Dermis microvascular lymphatic vessel endothelial cell (primary cell): ENCODE measurements around the gene DCANP1. TPM values are rescaled to one million over a fixed set of nuclear protein-coding genes. Genes with fewer than 3 reads are reported as not detected.

Experiments used
- DNase-seq, 2 donors: peaks; one replicate each; pipeline versions ENCODE4 v3.0.0 to v3.0.0-alpha.2; 2010; ENCODE audit warnings: low read depth in 2 of 2
- total RNA-seq: library from RNA; depleted of rRNA; stranded (reverse); fragments of >200 nt; gene quantifications from 2 replicates; pipeline ENCODE4 v1.2.1, GENCODE V29; 2014

The DCANP1 gene
- total RNA-seq, 1 donor from 2014 or later: not detected

DNA sequence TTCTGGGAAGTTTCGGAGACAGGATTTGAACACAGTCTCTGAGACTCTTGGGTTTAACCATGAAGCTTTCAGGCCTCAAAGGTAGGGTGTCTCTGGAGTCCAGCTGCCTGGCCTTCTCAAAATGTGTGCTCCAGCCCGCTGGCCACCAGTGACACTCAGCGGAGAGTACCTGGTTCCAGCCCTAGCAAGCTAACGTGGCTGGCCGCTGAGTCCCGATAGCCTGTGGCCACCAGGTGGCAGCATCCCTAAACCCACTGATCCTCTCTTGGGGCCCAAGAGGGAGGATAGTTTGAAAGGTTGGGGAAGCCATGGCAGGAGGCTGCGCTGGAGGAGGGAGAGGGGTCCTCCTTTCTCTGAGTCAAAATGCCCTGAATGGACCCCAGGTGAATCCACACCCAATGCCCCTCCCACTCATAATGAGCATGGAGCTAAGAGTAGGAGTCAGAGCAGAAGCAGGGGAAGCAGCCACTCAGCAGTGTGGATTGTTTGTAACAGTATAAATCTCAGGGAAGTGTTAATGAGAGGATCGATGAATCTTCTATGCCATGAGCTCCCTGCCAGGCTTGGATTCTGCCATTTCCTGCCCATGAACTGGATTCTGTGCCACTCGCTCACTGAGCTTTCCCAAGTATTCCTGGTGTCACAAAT is 10.4 kb upstream of the DCANP1 start:
- peak; percentile 23 to 65 for DNase-seq

DNA sequence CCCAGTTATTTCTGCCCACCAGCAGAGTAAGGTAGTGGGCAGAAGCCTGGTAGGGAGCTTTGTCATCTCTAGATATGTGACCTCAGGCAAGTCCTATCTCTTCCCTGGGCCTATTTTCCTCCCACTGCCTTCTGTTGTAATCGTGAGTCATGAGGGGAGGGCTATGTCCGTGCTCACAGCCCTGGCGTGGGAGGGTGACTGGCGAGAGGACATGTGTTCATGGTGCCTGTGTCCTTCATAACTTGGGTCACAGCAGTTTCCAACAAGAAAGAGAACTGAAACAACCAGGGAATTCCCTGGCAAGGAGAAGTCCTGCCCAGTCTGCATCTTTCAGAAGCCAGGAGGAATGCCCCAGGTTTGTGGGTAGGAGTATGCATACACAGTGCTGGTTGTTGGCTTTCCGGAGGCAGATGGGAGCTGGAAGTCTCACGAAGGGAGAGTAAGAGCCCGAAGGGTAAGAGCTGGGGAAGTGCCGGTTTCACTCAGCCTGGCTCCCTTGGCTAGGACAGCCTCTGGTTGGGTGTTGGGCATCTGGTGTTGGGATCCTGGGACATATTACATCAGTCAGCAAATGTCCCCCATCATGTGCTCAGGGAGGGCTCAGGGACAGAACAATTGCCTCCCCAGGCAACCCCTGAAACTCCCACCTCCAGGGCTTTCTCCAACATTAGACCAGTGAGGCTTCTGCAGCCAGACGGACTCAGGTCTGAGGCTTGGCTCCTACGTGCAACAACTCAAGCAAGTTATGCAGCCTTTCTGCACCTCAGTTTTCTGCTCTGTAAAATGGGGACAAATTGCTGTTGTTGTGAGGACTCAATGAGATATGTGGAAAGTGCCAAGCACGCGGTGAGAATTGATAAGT is 9.3 kb upstream of the DCANP1 start:
- no peak for DNase-seq

DNA sequence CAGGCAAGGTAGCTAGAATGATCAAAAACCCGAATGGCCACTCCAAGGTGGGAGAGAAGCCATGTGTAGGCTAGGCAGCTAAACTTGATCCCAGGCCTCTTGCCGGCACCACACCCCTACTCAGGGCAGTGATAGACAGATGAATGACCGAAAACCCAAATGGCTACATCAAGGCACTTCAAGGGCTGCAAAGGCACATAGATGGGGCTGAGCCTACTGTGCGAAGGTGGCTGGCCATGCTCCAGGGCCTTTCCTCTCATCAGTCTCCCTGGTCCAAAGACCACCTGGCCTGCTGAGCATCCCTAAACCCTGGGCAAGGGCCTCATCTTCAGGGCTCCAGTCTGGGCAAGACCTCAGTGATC is 8.7 kb upstream of the DCANP1 start:
- DNase-seq: no peak

DNA sequence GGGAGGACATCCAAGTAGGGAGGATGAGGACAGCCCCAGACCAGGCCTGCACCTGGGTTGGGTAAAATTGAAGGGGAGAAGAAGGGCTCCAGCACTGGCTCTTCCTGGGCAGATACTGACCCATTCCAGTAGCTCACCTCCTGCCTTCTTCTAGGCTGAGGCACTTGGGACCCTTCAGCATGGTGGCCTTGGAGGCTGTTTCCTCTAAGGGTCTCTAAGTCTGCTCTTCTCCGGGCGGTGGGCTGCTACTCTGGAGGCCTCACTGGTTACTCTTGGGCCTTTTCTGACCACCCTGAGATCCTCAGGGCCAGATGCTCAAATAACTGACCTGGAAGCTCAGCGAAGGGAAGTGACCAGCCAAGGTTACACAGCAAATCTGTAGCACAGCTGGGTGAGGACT is 7.8 kb upstream of the DCANP1 start:
- no peak for DNase-seq

DNA sequence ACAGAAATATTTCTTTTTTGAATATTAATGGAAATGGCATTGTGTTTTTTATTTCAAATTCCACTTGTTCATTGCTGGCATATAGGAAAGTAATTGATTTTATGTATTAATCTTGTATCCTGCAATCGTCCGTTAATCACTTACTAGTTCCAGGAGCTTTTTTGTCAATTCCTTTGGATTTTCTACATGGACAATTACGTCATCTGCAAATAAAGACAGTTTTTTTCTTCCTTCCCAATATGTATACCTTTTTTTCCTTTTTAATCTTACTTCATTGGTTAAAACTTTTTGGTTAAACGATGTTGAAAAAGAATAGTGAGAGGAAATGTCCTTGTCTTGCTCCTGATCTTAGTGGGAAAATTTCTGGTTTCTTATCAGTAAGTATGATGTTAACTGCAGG is 6.5 kb upstream of the DCANP1 start:
- DNase-seq: no peak

DNA sequence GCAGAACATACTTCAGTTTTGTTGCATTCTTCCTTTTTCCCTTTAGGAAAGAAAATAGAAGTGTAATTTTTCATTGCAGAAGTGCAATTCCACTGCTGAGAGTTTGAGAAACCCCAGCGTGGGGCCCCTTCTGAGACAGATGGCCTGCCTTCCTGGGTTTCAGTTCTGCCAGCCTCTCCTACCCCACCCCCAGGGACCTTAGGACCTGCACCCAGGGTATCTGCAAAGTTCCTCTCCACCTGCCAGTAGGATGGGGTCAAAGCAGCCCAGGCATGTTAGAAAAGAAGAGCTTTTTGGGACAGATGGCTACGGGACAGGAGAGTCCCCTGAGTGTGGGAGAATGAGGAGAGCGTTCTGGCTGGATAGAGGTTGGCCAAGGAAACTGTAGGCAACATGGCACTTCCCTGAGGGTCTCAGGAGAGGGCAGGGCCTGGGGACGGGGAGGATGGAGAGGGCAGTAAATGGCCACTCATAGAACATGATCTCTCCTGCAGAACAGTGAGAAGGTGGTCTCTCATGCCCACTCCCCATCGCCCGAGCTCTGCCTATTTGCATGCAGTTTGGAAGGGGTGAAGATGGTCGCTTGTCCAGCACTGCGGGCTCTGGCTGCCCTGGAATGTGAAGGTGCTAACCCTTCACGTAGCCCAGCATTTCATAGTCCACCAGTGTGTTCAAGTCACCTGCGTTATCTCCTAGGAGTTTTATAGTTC is 5.3 kb upstream of the DCANP1 start, which contains the start of gene TIFAB:
Gene TIFAB, minus strand, starts transcription at position 31 of the 710 bp plus-strand sequence. CDS start 2,412 bp downstream, outside the sequence.
- DNase-seq: no peak

DNA sequence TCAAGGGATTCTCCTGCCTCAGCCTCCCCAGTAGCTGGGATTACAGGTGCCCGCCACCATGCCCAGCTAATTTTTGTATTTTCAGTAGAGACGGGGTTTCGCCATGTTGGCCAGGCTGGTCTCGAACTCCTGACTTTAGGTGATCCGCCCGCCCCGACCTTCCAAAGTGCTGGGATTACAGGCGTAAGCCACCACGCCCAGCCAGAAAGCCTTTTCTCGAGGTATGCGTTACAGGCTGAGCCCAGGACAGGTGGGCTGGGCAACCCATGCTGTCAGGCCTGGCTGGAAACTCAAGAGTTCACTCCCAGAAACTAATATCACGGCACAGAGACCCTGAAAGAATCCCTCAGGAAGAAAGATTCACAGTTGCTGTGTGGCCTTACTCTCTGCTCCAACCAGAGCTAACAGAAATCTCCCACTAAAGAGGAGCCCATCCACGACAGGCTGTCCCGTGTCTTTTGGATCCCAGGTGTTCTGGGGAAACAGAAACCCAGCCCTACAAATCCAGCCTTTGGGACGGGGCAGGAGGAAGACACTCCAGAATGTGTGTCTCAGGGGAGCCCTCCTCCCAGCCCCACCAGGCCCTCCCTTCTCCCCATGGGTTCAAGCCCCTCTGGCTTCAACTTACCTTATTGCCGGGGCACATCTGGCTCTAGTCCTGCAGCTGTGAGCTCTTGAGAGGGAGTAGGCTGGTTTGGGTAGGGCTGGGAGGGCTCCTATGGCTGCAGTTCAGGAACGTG is 4.6 kb upstream of the DCANP1 start:
- DNase-seq: no peak

DNA sequence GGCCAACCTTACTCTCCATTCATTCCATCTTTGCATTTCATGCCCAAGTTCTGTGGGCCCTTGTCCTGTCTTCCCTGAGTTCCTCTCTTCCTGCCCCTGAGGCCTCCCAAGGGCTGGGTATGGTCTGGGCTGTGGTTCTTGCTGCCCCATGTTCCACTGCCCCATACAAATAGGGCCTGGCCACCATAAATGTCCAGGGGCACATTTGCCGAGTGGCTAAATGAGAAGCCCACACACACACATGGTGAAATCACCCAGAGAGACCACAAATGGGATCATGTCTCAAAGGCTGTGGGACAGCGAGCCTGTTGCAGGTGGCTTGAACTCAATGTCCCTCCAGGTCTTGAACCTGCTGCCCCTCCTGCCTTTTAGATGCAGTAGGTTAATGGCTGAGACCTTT is 3.8 kb upstream of the DCANP1 start:
- DNase-seq: no peak

DNA sequence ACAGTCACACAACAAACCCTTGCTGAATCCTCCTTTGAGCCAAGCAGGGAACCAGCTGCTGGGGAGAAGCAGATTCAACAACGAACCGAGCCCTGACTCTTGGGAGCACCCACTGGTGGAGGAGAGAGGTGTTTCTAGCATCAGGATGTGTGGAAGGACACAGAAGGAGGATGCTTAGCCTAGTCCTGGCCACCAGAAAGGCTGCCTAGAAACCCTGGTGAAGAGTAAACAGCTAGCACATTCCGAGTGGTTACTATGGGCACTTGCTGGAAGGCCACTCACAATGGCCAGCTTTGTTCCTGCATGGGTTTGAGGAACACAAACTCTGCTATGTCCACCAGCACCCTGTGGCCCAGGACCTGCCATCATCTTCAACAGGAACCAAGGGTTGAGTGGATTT is 3.2 kb upstream of the DCANP1 start:
- DNase-seq: no peak

DNA sequence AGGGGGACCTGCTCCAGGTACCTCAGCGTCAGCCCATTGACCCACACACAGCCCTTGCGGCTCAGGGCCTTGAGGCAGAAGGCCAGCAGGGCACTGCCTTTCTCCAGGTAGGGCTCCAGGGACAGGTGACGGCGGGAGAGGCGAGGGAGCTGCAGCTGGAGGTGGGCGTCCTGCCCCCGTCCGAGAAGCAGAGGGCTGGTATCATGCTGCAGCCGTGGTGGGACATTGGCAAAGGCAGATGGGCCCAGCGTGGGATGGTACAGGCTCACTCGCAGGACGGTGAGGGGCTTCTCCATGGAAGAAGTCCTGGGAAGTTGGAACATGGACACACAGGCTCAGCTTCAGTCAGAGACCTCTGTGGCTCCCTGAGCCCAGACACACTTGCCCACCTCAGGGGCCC is 2.5 kb upstream of the DCANP1 start:
- DNase-seq: no peak

DNA sequence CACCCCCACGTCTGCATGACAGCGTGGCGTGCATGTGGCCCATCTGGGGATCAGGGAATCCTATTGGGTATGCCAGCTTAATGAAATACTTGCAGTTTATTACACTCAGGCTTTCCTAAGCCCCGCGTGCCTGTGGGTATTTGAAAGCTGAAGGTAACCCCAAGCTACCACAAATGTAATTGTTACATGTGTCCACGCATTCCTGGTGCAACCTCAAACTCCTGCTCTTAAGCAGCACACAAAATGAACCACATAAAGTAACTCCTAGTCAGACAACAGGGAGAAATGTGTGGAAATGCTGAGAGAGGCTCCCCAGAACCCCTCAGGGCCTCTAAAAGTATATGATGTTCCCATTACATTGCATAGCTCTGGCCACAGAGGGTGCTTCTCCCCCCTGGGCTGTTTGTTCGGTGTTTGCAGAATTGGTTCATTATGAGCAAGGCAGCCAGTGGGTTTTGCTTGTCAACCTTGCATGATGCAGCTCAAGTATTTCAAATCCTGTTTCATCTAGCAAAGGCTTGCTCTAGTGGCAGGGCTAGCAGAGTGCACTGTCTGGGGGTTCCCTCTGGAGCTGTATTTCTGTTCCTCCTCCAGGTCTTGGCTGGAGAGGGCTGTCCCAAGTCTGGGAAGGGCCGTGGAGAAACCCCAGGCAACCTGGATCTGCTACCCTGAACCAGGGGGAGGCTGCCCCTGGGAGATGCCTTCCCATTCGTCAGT is 1.8 kb upstream of the DCANP1 start:
- DNase-seq: no peak

DNA sequence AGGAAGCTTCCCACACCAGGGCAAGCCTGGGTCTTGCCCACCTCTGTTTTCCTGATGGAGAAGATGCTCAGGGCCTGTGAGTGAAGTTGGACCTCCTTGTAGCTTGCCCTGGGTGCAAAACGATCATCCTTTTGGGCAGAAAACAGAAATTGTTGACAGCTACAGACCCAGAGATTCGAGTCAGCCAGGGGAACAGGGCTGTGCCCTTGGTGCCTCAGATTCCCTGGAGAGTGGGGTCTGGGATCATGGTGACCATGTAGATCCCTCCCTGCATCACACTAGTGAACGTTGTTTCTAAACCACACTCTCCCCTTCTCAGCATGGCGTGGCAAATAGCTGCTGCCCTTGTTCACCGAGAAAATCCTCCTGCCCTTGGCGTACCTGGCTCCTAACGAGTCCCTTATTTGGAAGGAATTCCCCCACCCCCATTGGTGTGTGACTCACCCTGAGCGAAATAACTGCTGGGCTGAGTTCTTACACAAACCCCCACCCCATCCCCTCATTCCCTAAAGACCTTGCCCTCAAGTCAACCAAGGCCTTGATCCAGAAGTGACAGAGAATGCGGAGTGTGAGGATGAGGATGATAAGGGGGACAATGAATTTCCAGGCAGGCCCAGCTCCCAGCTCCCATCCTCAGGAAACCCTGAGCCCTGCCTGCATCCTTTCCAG is 1.1 kb upstream of the DCANP1 start:
- no peak for DNase-seq

DNA sequence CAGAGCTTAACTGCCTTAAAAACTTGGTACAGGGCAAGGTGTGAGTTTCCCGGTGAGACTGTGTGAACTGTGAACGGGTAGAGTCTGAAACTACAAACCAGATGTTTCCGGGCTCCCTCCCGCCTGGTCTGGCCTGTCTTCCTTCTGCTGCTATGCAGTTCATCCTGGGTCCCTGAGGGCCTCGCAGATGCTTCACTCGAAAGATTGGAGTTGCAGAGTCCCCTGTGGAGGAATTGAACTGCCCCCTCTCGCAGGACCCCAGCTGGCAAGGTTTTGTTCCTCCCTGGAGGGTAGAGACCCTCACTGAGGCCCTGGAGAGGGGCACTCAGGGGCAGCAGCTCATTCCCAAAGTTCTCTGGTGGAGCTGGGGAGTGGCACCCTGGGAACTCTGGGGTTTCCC is 533 bp downstream of the DCANP1 start:
- DNase-seq: no peak

DNA sequence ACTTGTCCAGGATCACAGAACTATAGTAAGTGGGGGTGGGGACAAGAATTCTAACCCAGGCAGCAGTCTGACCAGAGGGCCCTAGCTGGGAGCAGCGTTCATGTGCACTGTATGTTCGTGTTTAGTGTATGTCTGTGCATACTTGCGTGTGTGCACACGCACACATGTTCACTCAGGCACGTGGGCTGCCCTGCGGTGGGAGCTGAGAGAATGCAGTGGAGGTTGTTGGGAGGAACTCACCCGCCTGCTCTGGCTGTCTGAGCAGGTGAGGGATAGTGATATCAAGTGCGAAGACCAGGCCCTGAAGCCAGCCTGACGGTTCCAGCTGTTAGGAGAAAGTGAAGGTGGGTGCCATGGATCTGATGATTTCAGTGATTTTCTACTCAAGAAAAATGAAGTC is 942 bp downstream of the DCANP1 start:
- DNase-seq: no peak

DNA sequence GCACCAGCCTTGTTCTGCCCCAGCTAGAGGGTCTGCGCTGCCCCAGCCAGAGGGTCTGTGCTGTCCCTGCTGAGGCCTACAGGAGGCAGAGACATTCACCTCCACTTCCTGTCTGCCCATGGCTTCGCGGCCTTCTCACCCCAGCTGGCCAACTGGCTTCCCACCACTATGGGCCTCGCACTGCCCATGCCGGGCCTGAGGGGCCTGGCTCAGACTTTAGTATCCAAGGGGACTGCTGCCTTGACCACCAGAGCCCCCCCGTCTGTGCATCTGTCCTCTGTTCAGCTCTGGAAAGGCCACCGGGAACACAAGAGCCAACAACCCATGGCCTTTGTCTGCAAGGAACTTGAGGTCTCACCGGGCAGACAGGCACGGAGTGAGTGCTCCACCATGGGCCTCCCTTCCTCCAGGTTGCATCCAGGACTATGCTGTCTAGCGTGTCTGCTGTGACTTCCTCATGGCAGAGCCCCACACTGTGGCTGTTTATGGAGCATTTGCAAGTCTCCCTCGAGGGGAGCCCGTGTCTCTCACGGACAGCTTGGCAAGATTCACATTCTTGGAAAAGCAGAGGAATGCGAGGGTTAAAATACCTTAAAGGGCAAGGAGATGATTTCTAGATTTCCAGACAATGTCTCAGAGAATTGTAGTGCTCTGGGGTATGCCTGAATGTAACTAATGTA is 1.7 kb downstream of the DCANP1 start:
- DNase-seq: no peak

DNA sequence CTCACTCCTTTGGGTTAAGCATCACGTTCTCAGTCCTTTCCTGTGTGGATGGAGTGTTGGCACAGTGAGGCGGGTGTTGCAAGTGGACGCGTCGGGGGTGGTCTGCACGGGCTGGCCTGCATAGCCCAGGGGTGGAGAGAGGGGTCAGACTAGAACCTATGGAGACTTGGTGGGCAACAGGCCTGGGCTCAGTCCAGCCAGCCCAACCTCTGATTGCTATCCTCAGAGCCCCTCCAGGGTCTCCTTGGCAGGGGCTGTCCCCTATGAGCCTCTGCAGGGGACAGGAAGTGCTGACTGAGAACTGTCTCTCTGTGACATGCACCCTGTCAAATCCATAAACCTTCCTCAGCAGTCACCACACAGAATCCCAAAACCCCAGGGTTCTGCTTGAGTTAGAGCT is 2.3 kb downstream of the DCANP1 start:
- no peak for DNase-seq

DNA sequence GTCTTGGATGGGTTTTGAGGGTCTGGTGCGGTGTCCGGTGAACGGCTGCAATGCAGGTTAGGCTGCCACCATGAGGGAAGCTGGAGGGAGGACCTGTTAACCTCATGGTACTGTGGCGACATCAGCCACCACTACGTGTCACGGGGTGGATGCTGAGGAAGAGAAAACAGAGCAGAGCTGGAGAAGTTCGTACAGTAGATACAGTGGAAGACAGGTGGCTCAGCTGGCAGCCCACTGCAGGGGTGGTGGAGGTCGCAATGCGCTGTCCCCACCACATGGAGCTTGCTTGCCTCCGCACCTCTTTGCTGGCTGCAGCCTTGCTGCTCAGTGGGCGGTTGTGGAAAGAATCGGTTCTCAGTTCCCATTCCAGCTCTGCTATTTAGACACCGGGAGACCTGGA is 2.8 kb downstream of the DCANP1 start:
- DNase-seq: no peak

DNA sequence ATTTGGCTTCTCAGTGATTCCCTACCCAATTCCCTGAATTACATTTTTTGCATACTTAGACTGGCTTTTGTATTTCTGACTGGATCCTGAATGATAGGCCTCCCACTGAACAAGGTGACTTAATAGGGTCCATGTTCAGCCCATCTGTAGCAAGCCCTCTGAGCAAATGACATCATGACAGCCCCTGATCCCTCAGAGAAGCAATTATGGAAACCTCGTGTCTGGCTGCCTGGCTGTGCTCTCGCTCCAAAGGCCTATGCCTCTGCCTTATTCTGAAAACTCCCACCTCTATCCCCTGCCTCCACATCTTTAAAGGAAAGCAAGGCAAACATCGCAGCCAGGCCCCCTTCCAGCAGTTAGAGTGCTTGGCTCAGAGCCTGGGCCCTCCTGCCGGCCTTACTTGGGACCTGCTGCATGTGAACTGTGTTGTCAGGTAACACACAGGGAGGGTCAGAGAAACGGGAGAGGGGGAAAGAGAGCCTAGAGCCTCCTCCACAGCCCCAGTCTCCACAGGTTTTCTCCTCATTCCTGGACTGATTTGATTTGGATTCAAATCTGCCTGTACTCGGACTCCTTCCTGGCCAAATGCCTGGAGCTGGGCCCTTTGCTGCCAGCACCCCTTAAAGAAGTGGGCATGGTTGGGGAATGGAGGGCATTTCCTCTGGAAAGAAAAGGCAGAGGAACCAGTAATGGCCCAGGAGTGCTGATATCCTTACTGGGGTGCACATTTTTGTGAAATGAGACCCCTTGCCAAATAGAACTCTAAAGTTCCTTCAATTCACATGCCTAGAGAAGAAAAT is 3.8 kb downstream of the DCANP1 start:
- no peak for DNase-seq
